ENCODE measurements around the gene EGR1.
"Not testable (repeated sequence)": the region's sequence is repeated elsewhere in the genome, so short reads cannot be mapped to it uniquely, and the experiment has no call there.

The EGR1 gene

DNA sequence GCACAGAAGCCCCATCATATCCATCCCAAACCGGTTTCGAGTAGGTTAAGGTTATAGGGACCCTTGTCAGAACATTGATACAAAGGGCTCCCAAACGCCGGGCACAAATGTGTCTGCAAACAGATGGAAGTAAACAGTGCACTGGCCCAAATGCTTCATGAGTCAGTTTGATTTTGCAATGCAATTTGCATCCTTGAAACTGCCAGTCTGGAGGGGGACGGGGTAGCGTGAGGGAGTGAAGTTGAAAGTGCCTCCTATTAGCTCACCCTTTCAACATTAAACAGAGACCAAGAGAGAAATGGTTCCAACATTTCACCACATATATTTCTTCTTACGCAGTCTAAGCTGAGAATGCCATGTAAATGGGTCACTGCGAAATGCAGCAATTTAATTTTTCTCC is 42.2 kb downstream of the EGR1 start:
- not testable (repeated sequence) for DNase-seq (ENCODE audit: low spot score)

DNA sequence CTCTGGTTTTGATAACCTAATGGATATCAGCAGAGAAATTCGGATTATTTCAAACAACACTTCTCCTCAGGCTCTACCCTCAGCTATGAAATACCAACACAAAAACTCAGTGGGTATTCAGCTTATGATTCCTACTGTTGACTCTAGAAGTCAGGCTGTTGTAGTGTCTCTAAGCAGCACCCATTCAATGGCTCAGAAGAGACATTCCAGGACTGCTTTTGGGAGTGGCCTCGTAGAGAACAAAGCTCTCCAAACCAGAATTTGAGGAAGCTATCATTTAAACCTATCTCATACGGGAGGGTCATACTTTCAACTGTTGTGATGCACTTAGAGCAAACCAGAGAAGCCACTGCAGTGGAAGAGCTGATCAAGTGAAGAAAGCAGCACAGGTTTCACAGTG is 43.7 kb downstream of the EGR1 start:
- no peak for DNase-seq (ENCODE audit: low spot score)

DNA sequence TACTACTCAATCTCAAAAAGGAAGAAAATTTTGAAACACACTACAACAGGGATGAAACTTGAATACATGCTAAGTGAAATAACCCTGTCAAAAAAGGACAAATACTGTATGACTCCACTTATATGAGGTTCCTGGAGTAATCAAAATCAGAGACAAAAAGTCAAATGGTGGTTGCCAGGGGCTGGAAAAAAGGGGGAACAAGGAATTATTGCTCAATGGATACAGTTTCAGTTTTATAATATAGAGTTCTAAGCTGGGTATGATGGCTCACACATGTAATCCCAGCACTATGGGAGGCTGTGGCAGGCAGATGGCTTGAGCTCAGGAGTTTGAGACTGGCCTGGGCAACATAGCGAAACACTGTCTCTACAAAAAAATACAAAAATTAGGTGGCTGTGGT is 48.7 kb downstream of the EGR1 start:
- no peak for DNase-seq (ENCODE audit: low spot score)

DNA sequence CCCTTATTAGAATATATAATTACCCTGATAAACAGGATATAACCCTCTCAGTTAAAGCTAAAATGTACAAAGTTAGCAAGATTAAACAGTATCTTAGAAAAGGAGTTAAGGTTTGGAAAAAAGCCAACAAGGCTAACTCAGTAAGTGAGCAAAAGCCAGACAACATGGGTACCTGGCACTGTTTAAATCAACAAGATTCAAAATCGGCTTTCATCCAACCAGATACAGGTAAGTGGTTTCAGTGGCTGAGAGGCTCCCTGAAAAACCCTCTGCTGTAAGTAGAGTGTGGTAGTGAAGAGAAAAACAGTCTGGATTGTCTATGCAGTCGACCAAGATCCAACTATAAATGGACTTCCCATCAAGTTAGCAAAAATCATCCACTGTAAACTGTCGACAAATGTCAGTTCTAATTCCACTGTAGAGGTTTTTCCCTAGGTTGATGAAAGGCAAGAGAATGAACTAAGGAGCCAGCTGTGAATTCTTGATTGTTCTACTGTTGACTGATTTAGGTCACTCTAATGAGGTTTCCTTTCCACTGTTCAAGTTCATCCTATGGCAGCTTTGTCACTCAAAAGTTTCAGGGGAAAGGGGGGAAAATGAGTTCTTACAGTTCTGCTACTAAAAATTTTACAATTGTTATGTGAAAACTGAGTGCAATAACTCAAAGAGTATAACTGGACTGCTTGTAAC is 50.4 kb downstream of the EGR1 start:
- DNase-seq (ENCODE audit: low spot score), result no peak

DNA sequence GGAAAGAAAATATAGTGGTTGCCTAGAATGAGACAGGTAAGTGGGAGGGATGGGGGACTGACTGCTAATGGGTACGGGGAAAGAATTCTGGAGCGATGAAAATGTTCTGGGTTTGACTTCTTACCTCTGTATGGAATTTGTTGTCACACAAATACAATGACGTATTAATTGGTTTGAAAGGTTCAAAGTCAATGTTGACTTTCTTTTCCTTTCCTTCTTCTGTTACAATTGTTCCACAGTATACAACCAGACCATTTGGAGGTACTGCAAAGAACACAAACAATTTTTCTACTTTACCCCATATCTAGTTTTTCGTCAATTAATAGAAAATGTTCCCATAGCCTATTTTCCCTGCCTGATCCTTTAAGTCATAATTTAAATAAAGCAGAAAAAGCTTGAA is 52.2 kb downstream of the EGR1 start:
- DNase-seq (ENCODE audit: low spot score), result no peak

All from CD4-positive, alpha-beta T cell treated with Interleukin-15 for 4 hours (primary cell).